ENCODE results near the gene PRSS58. TPM values are rescaled to one million over a fixed set of nuclear protein-coding genes. Genes with fewer than 3 reads are reported as not detected.

Gene PRSS58, protein sequence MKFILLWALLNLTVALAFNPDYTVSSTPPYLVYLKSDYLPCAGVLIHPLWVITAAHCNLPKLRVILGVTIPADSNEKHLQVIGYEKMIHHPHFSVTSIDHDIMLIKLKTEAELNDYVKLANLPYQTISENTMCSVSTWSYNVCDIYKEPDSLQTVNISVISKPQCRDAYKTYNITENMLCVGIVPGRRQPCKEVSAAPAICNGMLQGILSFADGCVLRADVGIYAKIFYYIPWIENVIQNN
- not detected for polyA plus RNA-seq

DNA sequence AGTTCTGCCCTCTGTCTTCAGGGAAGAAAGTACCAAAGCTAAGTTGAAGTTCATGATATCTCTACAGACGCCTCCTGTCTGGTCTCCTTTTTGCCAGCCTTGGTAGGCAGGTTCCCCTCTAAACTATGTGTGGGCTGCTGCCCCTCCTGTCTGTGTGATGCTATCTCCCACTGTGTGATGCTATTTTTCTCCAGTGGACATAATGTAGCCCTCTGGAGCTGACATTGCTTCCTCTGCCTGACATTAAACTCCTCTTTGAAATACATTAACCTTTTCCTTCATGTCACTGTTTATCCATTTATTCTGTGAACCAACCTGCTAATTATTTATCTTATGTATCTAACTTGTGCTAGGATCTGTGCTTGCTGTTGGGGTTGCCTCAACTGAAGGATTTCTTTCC lies at the start of gene PRSS58:
Gene PRSS58, minus strand, starts transcription at position 101 of the 400 bp plus-strand sequence. CDS start 351 bp downstream, outside the sequence.
- H3K27ac ChIP-seq (ENCODE audit: low read depth, low read length), result no peak within 1 kb of the TSS
- 56 to 86% (median 63%) methylated on average over 1 of the region's 1 CpG for WGBS, 3 donors

DNA sequence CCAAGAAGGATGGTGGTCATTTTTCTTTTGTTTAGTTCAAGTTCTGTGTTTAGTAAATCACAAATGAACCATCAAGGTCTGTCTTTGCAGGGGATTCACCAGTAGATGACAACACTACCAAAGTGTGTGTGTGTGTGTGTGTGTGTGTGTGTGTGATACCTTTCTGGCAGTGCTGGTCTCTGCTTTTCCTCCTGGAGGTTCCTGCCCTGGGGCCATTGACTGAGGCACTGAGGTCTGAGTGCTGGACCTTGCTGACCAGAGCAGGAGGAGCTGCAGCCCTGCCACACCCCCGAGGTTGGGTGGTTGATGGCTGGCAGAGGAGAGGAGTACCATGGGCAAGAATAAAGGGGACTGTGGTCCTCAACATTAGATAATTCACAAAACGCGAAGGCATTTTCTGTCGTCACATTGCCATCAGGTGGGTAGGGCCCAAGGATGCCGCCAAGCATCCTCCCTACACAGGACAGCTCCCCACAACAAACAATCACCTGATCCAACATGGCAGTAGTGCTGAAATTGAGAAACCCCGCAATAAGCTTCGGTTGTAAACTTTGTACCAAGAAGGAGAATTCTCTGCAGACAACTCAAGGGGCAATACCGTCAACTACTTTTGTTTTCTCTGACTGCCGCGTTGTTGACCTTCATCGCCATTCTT lies 49.5 kb upstream of the PRSS58 start:
- H3K27ac ChIP-seq (ENCODE audit: low read depth, low read length), result no peak overlapping the region
- WGBS, 3 donors, result 78 to 85% (median 80%) methylated on average over 11 of the region's 11 CpGs

DNA sequence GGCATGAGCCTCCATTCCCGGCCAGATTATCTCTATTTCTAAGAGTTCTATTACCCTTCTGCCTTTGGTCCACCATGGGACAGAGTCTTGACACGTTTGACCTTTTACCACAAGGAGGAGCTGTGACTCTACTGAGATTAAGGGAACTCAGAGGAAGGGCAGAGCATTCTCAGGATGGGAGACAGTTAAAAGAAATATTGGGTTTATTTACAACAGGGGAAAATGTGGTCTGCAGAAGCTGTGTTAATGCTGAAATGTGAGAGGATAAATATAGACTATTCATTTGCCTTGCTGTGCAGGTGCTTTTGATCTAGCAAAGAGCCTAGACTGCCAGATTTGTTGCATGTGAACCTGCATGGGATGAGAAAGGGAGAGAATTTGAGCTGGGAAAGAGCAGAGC lies 45.8 kb upstream of the PRSS58 start:
- no peak overlapping the region for H3K27ac ChIP-seq (ENCODE audit: low read depth, low read length)
- 13 to 16% (median 14%) methylated on average over 2 of the region's 2 CpGs for WGBS, 3 donors

DNA sequence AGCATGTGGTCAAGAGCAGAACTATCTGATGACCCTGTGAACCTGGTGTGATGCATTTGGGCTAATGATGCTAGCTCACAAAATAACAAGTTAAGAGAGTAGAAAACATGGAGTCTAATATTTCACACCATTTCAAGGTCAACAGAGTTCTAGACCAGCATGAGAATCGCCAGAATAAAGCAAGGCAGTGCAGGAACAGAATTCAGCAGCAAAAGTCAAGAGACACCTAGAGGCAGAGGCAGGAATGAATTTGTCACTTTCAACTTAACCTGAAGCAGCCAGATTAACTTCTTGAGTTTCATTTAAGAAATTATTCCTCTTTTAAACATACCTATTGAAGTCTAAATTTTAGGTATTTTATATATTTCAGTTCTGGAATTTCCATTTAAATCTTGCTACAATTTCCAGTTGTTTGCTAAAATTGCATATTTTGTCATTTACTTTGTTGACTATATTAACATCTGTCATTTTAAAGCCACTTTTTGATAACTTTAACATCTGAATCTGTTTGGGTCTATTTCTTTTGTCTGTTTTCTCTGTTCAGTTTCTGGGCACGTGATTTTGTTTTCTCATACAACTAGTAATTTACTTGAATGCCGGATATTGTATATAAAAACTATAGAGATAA lies 44.2 kb upstream of the PRSS58 start:
- 43 to 62% (median 50%) methylated on average over 3 of the region's 3 CpGs for WGBS, 3 donors

DNA sequence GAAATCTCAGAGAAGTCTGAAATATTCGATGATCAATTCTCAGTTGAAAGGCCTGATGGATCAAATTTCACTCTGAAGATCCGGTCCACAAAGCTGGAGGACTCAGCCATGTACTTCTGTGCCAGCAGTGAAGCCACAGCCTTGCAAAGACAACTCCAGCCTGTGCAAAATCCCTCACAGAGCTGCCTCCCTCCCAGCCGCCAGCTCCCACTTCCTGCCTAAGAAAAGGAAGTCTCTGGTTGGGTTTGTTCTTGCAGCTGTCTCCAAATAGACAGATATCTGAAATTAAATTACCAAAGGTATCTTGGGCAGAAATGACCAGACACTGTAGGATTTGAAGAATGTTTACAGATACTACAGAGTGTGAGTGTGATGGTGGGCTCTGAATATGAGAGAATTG lies 43.4 kb upstream of the PRSS58 start:
- 40 to 69% (median 41%) methylated on average over 3 of the region's 3 CpGs for WGBS, 3 donors
- no peak overlapping the region for H3K27ac ChIP-seq (ENCODE audit: low read depth, low read length)

More for the DNA sequence above, 44.2 kb upstream of the PRSS58 start:
- no peak overlapping the region for H3K27ac ChIP-seq (ENCODE audit: low read depth, low read length)

DNA sequence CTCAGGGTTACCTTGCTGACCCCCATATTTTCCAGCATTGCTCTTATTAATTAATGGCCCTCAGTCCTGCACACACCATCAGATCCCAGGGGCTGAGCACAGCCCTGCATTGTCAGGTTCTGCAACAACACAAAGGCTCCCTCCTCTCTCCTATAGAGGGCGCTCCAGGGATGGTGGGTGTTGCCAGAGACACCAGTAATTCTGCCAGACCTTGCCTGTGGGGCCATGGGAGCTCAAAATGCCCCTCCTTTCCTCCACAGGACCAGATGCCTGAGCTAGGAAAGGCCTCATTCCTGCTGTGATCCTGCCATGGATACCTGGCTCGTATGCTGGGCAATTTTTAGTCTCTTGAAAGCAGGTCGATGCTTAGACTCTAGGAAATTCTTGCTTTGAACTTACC lies 42.8 kb upstream of the PRSS58 start:
- 41 to 52% (median 45%) methylated on average over 3 of the region's 3 CpGs for WGBS, 3 donors
- H3K27ac ChIP-seq (ENCODE audit: low read depth, low read length), result no peak overlapping the region

DNA sequence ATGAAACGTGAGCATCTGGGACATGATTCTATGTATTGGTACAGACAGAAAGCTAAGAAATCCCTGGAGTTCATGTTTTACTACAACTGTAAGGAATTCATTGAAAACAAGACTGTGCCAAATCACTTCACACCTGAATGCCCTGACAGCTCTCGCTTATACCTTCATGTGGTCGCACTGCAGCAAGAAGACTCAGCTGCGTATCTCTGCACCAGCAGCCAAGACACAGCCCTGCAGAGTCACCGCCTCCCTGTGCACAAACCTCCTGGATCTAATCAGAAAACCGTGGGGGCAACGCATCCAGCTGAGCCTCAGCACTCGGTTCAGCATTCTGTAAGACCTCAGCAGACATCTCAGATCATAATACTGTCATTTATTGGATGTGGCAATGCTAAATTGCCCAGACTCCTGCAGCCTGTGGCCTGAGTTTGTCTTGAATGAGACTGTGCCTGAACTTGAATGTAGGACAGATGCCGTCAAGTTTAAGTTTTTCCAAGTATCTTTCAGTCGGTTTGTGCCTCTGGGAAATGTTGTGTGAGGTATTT lies 41.5 kb upstream of the PRSS58 start:
- WGBS, 3 donors, result 55 to 73% (median 60%) methylated on average over 10 of the region's 10 CpGs

DNA sequence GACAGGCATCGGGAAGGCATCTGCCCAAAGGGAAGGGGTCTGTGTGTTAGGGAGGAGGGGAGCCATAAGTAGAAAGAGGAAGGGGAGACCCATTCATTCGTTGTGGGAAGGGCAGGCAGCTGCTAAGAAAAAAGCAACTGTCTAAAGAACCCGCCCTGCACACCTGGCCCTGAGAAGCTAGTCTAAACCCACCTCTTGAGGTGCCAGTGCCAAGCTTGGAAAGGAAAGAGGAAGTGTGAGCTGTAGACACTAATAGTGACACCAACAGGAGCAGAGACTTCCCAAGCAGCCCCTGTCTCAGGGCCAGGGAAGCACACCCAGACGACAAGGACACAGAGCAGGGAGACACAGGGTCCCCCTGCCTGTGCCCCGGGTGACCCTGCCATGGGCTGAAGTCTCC lies 40.8 kb upstream of the PRSS58 start:
- no peak overlapping the region for H3K27ac ChIP-seq (ENCODE audit: low read depth, low read length)
- 46 to 56% (median 54%) methylated on average over 5 of the region's 5 CpGs for WGBS, 3 donors

More for the DNA sequence above, 41.5 kb upstream of the PRSS58 start:
- H3K27ac ChIP-seq (ENCODE audit: low read depth, low read length), result no peak overlapping the region

DNA sequence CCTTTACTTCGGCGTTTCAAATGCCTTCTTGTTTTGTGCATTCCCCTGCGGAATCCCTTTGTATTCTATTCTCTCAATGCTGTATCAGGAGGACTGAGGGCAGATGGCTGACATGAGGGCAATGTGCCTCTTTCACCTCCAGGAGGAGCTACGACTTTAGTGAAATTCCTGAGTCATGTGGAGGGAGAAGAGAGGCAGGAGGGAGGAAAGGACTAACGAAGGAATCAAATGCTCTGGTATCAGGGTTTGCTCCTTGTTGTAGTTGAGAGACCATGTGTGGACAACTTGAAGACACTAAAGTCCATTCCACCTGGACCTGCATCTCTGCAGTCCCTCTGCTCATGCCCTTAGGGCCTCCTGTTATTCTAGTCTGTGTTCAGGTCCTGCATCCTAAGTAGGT lies 40.2 kb upstream of the PRSS58 start:
- H3K27ac ChIP-seq (ENCODE audit: low read depth, low read length), result no peak overlapping the region
- 40 to 50% (median 48%) methylated on average over 5 of the region's 5 CpGs for WGBS, 3 donors

DNA sequence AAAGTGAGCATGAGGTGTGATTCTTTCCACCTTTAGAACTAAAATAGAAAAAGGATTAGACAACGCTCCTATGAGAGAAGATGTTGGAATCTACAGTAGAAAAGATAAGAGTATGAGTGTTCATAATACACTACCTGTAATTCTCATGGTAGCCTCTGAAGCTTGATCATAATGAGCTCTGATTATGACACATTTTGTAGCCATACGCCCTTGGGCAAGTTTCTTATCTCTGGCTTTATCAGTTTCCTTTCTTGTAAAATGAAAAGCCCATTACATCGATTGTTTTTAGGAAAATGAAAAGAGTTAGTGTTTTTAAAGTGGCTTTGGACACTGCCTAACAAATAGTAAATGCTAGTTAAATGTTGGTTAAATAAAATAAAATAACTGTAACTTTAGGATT lies 22.4 kb upstream of the PRSS58 start:
- H3K27ac ChIP-seq (ENCODE audit: low read depth, low read length), result no peak overlapping the region
- 37 to 56% (median 53%) methylated on average over 3 of the region's 3 CpGs for WGBS, 3 donors

DNA sequence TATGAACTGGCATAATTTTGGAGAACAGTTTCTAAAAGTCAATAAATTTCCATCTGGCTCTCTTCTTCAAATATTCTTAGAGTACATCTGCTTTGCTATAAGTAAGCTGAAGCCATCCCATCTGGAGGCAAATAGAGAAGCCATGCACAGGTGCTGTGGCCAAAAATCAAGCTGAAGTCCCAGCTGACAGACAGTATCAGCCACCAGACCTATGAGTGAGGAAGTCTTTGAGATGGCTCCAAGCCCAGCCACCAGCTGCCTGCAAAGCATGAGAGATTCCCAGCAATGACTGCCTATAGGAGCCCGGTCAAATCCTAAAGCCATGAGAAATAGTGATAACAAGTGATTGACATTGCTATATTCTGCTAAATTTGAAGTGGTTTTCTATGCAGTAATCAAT lies 21.7 kb upstream of the PRSS58 start:
- no peak overlapping the region for H3K27ac ChIP-seq (ENCODE audit: low read depth, low read length)
- WGBS, 3 donors, result 24 to 89% (median 81%) methylated on average over 1 of the region's 1 CpG

DNA sequence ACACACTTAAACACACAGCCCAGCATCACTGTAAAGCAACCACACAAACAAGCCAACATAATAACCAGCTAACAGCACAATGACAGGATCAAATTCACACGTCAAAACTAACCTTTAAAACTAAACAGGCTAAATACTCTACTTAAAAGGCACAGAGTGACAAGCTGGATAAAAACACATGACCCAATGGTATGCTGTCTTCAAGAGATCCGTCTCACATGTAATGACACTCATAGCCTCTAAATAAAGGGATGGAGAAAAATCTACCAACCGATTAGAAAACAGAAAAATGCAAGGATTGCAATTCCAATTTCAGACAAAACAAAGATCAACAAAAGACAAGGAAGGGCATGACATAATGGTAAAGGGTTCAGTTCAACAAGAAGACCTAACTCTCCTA lies 17.2 kb upstream of the PRSS58 start:
- no peak overlapping the region for H3K27ac ChIP-seq (ENCODE audit: low read depth, low read length)
- 72 to 82% (median 81%) methylated on average over 3 of the region's 3 CpGs for WGBS, 3 donors

DNA sequence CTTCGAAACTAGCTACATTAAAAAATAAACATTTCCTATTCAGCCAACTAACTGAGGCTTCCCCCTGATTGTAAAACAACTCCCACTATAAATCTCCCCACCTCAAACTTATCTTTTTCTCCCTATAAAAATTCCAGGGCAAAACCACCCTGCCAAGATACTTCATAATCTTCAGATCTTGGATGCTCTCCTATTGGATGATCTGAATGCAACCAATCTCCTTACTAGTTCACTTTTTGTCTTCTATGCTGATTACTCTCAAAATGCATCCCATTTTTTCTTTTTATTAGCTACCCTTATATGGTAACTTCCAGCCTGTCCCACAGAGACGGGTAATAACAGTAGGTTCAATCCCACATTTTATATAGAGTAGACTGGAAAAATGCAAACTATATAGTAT lies 15.0 kb upstream of the PRSS58 start:
- WGBS, 3 donors, result 60 to 82% (median 77%) methylated on average over 2 of the region's 2 CpGs
- H3K27ac ChIP-seq (ENCODE audit: low read depth, low read length), result no peak overlapping the region

DNA sequence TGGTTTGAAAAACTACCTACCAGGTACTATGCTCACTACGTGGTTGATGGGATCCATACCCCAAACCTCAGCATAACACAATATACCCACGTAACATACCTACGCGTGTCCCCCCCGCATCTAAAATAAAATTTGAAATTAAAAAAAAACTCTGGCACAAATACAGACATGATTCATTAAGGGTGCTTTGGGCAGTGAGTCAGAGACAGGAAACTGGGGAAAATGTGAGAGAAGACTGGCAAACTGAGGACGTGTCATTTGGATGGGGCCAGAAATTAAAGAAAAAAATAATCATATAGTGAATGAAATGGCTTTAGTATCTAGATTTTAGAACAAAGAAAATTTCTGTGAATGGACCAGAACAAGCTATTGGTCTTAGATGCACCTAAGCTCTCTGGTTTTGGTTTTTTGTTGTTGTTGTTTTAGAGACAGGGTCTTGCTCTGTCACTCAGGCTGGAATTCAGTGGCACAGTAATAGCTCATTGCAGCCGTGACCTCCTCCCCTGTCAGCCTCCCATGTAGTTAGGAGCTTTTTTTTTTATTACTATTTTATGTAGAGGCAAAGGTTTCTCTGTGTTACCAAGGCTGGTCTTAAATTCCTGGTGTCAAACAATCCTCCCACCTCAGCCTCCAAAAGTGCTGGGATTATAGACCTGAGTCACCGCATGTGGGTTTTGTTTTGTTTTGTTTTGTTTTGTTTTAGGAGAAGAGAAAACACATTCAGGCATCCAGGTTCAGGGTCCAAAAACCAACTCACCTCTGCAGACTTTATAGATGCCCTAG lies 5.9 kb upstream of the PRSS58 start:
- 70 to 71% (median 70%) methylated on average over 8 of the region's 8 CpGs for WGBS, 3 donors
- H3K27ac ChIP-seq (ENCODE audit: low read depth, low read length), result no peak overlapping the region

DNA sequence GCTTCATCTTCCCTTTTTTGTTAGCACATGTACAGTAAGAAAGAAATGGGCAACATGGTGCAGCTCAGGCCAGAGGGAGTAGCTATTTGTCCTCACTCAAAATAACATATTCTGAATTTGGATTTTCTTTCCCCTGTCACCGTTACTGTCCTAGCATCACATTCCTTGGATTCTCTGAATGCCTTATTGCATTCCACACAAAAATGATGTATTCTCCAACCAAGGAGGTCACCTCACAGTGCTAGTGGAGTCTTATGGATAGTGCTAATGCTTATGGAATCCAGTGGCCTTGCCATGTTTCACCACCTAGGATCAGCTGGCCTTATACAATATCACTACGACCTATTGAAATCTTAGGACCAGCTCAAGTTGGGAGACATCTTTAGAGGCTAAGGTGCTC lies 7.2 kb downstream of the PRSS58 start:
- 67 to 76% (median 73%) methylated on average over 2 of the region's 2 CpGs for WGBS, 3 donors
- no peak overlapping the region for H3K27ac ChIP-seq (ENCODE audit: low read depth, low read length)

DNA sequence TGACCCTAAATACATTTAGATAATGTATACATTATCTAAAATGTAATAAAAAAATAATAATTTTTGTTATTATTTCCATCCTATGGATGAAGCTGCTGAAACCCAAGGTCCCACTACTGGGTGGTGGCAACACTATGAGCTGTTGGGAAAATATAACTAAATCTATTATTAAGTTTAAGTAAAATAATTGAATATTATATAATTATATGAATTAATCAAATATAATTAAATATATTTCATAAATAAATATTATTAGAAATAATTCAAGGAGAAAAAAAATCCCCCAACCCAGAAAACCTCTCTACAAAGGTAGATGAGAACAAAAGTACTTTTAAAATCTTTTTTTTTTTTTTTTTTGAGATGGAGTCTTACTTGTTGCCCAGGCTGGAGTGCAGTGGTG lies 7.9 kb downstream of the PRSS58 start:
- no peak overlapping the region for H3K27ac ChIP-seq (ENCODE audit: low read depth, low read length)

DNA sequence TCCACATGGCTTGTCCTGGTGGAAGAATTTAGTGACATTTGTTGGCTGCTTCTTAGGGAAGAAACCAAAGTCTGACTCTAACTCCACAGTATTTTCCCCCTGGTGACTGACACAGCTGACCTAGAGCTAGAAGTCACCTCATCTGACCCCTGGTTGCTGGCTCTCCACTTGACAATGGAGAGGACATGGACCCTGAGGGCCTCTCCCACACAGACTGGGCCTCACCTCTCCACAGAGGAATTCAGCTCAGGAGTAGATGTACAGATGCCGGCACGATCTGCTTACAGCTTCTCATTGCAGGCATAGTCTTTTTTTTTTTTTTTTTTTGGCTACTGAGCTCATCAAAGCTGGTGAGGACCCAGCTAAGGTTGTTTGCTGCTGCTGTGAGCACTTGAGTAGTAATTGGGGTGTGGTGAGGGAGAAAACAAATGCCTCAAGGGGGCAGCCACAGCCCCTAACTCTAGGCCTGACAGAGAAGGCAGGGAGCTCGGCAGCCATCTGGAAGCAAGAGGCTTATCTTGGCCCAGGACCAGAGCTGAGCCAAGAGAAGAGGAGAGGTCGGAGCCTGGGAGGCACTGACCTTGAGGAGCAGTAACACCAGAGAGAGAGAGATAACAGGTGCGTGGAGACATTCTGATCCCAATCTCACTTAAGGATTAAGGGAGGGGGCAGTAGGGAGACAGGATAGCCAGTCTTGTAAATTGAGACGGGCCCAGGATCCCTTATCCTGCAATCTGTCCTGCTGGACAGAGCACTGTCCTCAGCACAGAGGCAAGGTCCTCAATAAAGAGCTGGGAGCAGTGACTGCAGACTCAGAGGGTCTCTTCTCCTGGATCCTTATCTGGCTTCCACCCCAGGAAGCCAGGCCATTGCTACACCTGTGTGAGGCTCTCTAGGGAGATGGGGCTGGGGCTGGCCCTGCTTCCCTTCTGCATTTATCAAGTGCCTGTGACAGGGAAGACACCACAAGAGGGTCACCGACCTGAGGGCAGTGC lies 9.4 kb downstream of the PRSS58 start:
- H3K27ac ChIP-seq (ENCODE audit: low read depth, low read length), result no peak overlapping the region
- WGBS, 3 donors, result 52 to 60% (median 59%) methylated on average over 7 of the region's 7 CpGs

DNA sequence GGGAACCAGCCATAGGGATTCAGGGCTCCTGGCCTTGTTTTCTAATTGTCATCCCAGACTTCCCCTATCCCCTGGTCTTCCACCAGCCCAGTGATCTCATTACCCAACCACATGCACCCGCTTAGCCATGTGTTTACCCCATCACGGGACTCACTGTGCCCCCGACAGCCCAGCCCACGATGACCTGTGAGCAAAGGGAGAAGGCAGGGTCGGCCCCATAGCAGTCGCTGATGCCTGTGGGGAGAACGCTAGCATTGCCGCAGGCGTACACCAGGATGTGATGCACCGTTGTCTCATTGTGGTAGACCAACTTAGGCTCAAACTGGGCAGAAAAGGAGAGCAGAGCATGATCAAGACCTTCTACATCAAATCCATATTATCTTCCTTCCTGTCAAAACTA lies 14.0 kb downstream of the PRSS58 start:
- no peak overlapping the region for H3K27ac ChIP-seq (ENCODE audit: low read depth, low read length)
- 83 to 85% (median 83%) methylated on average over 10 of the region's 10 CpGs for WGBS, 3 donors

Measured in adipose tissue (tissue), 3 donors.